OCI-LY7 (cell line): ENCODE results near the gene STYXL1. TPM values are rescaled to one million over a fixed set of nuclear protein-coding genes. Genes with fewer than 3 reads are reported as not detected.
"Not testable (repeated sequence)": the region's sequence is repeated elsewhere in the genome, so short reads cannot be mapped to it uniquely, and the experiment has no call there.

ENCODE experiments used
- BruUV-seq: library from RNA; stranded (reverse); fragments of 400-500 nt; replicated peaks from 2 replicates; lab custom pipeline; 2021; lab: Mats Ljungman, UMichigan
- CTCF ChIA-PET: fragments of 300-600 bp; sonication (Branson Sonifier 250); formaldehyde crosslinking; loops from one replicate; lab custom pipeline; 2022; ENCODE audit warnings: antibody characterized with exemption; ENCODE audit not compliant: unreplicated experiment; lab: Charles Lee
- POLR2A ChIA-PET: fragments of 300-600 bp; sonication (Branson Sonifier 250); formaldehyde crosslinking; loops from one replicate; lab custom pipeline; 2022; ENCODE audit warnings: antibody characterized with exemption; lab: Charles Lee
- DNase-seq: peaks from one replicate; pipeline ENCODE4 v3.0.0-alpha.2; 2015; ENCODE audit warnings: low spot score
- H2AFZ ChIP-seq: fragments of 200-600 bp; sonication (generic), shearing (Covaris generic); 2 replicates; pipeline ENCODE4 v1.6.1; 2014; ENCODE audit warnings: mild to moderate bottlenecking, antibody characterized with exemption, low read length, moderate library complexity
- H3K27ac ChIP-seq: fragments of 200-600 bp; sonication (generic); 2 replicates; pipeline ENCODE4 v1.5.1; 2014; ENCODE audit warnings: mixed run types, low read depth, mild to moderate bottlenecking, moderate library complexity, low read length, inconsistent platforms; ENCODE audit not compliant: poor library complexity, severe bottlenecking
- H3K36me3 ChIP-seq: fragments of 200-600 bp; sonication (generic); 2 replicates; pipeline ENCODE4 v1.6.1; 2014; ENCODE audit warnings: mild to moderate bottlenecking, antibody characterized with exemption, low read length, moderate library complexity, mixed read lengths; ENCODE audit not compliant: insufficient read depth
- H3K4me1 ChIP-seq: fragments of 200-600 bp; sonication (generic); 2 replicates; pipeline ENCODE4 v1.5.1; 2014; ENCODE audit warnings: mild to moderate bottlenecking, low read length; ENCODE audit not compliant: insufficient read depth, poor library complexity, severe bottlenecking
- H3K4me2 ChIP-seq: fragments of 200-600 bp; sonication (generic); 2 replicates; pipeline ENCODE4 v1.6.1; 2014; ENCODE audit warnings: mild to moderate bottlenecking, low read length
- H3K4me3 ChIP-seq: fragments of 200-600 bp; sonication (generic); 2 replicates; pipeline ENCODE4 v1.5.1; 2014; ENCODE audit warnings: mild to moderate bottlenecking, low read depth, low read length; ENCODE audit not compliant: poor library complexity, severe bottlenecking
- H3K79me2 ChIP-seq: fragments of 200-600 bp; sonication (generic); 2 replicates; pipeline ENCODE4 v1.6.1; 2016; ENCODE audit warnings: low read depth, mild to moderate bottlenecking, low read length, moderate library complexity, mixed read lengths; ENCODE audit not compliant: insufficient read depth
- H3K9me2 ChIP-seq: fragments of 200-600 bp; sonication (generic); 2 replicates; pipeline ENCODE4 v1.6.1; 2016; ENCODE audit warnings: mild to moderate bottlenecking, low read length, mixed read lengths; ENCODE audit not compliant: insufficient read depth
- H3K9me3 ChIP-seq: fragments of 200-600 bp; sonication (generic); 2 replicates; pipeline ENCODE4 v1.6.1; 2014; ENCODE audit warnings: mild to moderate bottlenecking, mixed run types, low read length, mixed read lengths
- H4K20me1 ChIP-seq: fragments of 200-600 bp; sonication (generic); 2 replicates; pipeline ENCODE4 v1.6.1; 2014; ENCODE audit warnings: mild to moderate bottlenecking, antibody characterized with exemption, low read length, moderate library complexity, mixed read lengths; ENCODE audit not compliant: insufficient read depth
- EZH2phosphoT487 ChIP-seq: fragments of 200-600 bp; sonication (generic); IDR thresholded peaks from 2 replicates; pipeline ENCODE4 v1.6.1; 2018; ENCODE audit warnings: low read depth, borderline replicate concordance, mild to moderate bottlenecking, mixed run types, antibody characterized with exemption, low read length, moderate library complexity, mixed read lengths
- intact Hi-C: fragments of 100-400 bp; cut with micrococcal nuclease; formaldehyde crosslinking; loops from one replicate; pipeline ENCODE4 v1.10.0; 2022; ENCODE audit not compliant: unreplicated experiment
- total RNA-seq, 2 experiments: library from RNA; depleted of rRNA in 1 of 2; stranded (reverse); fragments of >200 nt in 1 of 2; shearing (Covaris generic) in 1 of 2; gene quantifications; 2 replicates each; pipeline ENCODE4 v1.2.3, GENCODE V29; 2014 to 2022
- TF ChIP-seq, protein P1 (sequence below): fragments of 200-600 bp; sonication (generic); conservative IDR thresholded peaks from 2 replicates; pipeline ENCODE4 v1.5.1; 2014; ENCODE audit warnings: mild to moderate bottlenecking, antibody characterized with exemption, low read length, moderate library complexity, mixed read lengths

The STYXL1 gene
- total RNA-seq, 2 experiments from 2014 or later, result 27.6 to 37.4 TPM

DNA sequence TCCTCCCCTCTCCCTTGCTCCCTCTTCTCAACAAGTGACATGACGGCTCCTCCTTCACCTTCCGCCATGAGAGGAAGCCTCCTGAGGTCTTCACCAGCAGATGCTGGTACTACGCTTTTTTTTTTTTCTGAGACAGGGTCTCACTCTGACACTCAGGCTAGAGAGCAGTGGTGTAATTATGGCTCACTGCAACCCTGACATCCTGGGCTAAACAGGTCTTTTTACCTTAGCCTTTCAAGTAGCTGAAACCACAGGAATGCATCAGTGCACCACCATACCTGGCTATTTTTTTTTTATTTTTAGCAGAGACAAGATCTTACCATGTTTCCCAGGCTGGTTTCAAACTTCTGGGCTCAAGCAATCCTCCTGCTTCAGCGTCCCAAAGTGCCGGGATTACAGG, 43.7 kb upstream of the STYXL1 start:
- ChIA-PET POLR2A (no interaction called here), CTCF (no interaction called here)
- no peaks in the 10 kb centered on the region for H3K79me2 ChIP-seq
- no TSS peak for BruUV-seq
- no peak for DNase-seq
- H2AFZ ChIP-seq, result no peak overlapping the region
- H3K9me3 ChIP-seq, result no peaks in the 10 kb centered on the region
- intact Hi-C loops, result no loop called here
- no peak overlapping the region for H3K27ac ChIP-seq
- H3K36me3 ChIP-seq, result no peaks in the 10 kb centered on the region
- no peak overlapping the region for H3K4me3 ChIP-seq
- H3K4me2 ChIP-seq, result no peak overlapping the region
- no peaks in the 10 kb centered on the region for H3K9me2 ChIP-seq
- TF ChIP-seq EZH2phosphoT487, result no peak
- TF ChIP-seq, protein P1, sequence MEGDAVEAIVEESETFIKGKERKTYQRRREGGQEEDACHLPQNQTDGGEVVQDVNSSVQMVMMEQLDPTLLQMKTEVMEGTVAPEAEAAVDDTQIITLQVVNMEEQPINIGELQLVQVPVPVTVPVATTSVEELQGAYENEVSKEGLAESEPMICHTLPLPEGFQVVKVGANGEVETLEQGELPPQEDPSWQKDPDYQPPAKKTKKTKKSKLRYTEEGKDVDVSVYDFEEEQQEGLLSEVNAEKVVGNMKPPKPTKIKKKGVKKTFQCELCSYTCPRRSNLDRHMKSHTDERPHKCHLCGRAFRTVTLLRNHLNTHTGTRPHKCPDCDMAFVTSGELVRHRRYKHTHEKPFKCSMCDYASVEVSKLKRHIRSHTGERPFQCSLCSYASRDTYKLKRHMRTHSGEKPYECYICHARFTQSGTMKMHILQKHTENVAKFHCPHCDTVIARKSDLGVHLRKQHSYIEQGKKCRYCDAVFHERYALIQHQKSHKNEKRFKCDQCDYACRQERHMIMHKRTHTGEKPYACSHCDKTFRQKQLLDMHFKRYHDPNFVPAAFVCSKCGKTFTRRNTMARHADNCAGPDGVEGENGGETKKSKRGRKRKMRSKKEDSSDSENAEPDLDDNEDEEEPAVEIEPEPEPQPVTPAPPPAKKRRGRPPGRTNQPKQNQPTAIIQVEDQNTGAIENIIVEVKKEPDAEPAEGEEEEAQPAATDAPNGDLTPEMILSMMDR, result no peak
- H4K20me1 ChIP-seq, result no peaks in the 10 kb centered on the region
- no peaks in the 10 kb centered on the region for H3K4me1 ChIP-seq

DNA sequence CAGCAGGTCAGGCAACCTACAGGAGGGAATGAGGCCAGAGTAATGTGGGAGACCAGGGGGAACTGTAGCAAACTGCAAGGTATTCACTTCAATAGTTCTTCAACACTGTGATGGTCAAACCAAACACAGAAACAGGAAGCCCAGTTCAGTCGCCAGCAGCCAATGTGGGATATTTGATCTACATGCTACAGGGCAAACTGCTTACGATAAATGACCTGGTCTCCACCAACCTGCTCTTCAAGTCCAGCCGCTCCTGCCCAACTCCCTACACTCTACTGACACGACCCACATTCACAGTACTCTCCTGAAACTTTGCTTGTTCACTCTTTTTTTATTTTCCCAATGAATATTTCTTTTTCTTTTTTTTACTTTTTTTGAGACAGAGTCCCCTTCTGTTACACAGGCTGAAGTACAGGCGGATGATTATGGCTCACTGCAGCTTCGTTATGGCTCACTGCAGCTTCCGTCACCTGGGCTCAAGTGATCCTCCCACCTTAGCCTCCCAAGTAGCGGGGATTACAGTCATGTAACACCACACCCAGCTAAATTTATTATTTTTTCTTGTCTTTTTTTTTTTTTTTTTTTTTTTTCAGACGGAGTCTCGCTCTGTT, 42.2 kb upstream of the STYXL1 start:
- ChIA-PET POLR2A (interaction anchor here (0.6 to 0.7 kb wide), 3 partner anchors 104 to 298 kb away, joined by 3 to 4 read pairs (median 3); no protein-coding TSS in a partner anchor), CTCF (no interaction called here)
- intact Hi-C loops, result no loop called here
- Histone ChIP-seq H4K20me1 (no peaks in the 10 kb centered on the region), H3K4me2 (no peak overlapping the region), H3K4me3 (no peak overlapping the region), H3K36me3 (no peaks in the 10 kb centered on the region), H3K9me2 (no peaks in the 10 kb centered on the region), H2AFZ (no peak overlapping the region), H3K27ac (no peak overlapping the region), H3K79me2 (no peaks in the 10 kb centered on the region), H3K9me3 (no peaks in the 10 kb centered on the region), H3K4me1 (no peaks in the 10 kb centered on the region)
- TF ChIP-seq, protein P1, result no peak
- no peak for TF ChIP-seq EZH2phosphoT487
- BruUV-seq, result no TSS peak
- DNase-seq, result no peak

DNA sequence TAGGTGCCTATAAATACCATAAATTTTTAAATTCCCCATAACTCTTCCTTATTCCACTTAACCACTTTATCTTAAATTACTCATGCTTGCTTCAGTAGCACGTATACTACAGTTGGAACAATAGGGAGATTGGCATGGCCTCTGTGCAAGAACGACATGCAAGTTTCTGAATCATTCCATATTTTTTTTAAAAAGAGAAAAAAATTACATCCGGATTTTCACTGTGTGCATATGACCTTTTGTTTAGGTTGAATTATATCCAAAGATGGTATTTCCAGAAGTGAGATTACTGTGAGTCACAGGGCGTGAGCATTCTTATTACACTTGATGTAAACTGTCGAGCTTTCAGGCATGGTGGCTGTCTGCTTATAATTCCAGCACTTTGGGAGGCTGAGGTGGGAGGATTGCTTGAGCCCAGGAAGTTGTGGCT, 39.6 kb upstream of the STYXL1 start:
- DNase-seq, CTCF ChIA-PET, H3K4me3 ChIP-seq, H2AFZ ChIP-seq, H3K36me3 ChIP-seq, H3K79me2 ChIP-seq, H3K9me3 ChIP-seq, BruUV-seq, H3K4me2 ChIP-seq, intact Hi-C loops, H3K9me2 ChIP-seq, H3K27ac ChIP-seq, H4K20me1 ChIP-seq, H3K4me1 ChIP-seq: not testable (repeated sequence)
- POLR2A ChIA-PET, result interaction anchor here (0.8 kb wide), 1 partner anchor 35 kb away, joined by 3 read pairs; no protein-coding TSS in a partner anchor
